ENCODE data around the gene CAMTA1.
A peak's percentile ranks its signal among the peaks of the same experiment; 100 is the strongest.

The CAMTA1 gene

DNA sequence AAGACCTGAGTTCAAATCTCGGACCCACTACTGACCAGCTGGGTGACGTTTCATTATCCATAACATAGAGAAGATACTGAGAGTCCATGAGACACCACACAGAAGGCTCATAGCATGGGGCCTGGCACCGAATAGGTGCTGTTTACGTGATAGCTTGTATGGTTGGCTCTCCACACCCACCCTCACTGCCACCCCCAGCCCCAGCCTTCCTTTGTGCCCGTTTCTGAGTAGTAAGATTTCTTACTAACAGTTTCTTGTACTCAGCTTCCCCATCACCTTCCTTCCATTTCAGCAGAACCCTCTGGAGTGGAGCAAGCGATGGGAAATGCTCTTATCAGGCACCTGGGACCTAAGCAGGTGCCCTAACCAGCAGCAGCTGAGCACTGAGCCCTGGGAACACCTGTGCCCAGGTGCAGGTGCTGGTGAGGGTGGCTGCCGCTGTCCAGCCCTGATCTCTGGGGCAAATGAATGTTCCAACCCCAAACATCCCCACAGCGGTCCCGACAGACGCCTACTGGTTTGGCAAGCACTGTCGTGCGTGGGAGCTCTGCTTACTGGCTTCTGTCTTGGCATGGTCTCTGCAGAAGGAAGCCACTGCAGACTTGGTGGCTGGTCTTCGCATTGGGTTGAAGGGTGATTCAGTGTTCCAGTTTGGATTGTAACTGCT lies 225.4 kb downstream of the CAMTA1 start:
- no peak for DNase-seq

DNA sequence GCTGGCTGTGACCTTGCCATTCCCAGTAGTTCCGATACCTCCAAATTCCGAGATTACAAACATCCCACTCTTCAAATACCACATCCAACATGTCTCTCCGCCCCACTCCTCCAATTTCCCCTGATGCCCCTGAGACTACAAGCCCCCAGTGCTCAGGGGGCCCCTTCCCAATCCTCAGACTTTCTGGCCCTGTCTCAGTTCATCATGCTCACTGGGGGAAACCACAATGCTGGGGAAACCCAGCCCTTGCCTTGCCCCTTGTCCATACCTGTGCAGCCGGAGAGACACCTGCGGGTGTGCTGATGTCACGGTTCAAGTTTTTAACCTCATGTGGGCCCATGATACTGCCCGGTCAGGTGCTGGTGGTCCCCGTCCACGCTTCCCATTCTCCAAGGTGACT lies 226.6 kb downstream of the CAMTA1 start:
- no peak for DNase-seq

DNA sequence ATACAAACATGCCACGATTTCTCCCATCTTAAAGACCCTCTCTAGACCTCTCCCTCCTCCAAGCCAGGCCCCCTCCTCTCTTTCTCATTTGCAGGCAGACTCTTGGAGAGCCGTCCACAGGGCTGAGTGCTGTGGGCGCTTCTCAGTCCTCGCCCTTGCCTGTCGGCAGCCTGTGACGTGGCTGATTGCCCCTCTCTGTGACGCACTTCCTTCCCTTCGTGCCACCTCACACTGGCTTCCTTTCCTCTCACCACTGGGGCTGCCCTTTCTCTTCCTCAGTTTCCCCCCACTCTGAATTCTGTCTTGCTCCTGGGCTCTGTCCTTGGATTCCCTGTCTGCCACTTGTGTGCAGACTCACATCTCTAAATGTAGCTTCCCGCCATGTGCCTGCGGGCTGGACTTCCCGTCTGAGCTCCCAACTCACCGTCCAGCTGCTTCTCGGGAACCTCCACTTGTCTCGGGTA lies 227.2 kb downstream of the CAMTA1 start:
- no peak for DNase-seq

DNA sequence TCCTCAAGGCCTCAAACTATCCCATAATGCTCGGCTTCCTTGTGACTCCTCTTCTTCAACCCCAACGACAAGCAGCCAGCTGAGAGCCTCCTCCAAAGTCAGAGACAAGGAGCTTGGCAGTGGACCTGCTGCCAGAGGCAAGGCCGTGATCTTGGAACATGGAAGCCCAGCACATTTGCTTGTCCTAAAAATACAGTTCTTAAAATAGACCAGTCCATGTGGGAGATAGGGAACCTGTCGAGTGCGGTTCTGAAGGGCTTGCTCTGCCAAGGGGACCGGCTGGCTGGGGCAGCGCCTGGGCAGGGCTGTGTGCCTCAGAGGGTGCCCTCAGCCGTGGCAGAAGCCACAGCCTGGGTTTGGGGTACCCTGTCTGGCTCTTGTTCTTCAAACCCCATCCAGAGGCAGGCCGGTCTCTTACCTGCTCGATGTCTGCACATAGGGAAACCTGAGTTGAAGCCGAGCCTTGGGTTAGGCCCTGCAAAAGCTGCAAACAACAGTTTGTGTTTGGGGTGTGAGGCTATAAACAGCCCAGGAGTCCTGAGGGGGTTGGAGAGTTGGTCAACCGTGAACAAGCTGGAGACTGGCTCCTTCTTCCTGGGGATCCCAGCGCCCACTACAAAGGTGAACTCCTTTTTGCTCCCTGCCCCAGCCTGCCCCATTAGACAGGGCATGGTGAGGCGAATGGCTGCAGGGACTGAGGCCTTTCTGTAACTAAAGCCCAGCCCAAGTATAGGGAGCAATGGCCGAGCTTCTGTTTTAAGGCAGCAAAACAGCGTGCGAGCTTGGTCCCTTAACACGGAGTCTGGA lies 228.8 kb downstream of the CAMTA1 start:
- no peak for DNase-seq

DNA sequence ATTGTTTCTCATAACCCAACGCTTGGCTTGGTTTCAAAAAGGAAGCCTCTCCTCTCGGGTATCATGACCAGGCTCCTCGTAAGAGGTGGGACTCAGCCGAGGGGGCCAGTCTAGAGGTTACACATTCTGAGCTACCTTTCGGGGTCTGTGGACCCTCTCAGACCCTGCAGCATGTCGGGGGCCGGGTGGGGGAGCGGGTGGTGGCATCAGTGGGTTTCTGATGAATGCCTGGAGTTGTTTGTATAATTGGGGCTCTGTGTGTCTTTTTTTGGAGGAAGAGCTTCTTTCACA lies 229.3 kb downstream of the CAMTA1 start:
- DNase-seq, result no peak

DNA sequence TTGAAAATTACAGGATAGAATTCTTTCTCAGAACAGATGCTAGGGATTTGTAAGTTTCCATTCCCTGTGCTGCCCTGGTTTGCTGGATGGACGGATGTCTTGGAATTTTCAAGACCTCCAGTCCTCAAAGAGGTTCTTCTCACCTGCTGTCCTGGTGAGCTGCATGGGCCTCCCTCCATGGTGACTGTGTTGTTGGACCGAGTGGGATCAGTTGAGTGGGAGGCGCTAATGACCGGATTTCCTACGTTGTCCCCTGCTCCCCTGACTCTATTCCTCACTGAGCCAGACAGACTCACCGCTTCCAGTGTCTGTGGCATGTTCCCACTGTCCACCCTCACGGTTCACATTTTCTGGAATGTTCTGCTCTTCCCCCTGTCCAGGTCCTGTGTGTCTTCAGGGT lies 229.8 kb downstream of the CAMTA1 start:
- DNase-seq, result no peak

DNA sequence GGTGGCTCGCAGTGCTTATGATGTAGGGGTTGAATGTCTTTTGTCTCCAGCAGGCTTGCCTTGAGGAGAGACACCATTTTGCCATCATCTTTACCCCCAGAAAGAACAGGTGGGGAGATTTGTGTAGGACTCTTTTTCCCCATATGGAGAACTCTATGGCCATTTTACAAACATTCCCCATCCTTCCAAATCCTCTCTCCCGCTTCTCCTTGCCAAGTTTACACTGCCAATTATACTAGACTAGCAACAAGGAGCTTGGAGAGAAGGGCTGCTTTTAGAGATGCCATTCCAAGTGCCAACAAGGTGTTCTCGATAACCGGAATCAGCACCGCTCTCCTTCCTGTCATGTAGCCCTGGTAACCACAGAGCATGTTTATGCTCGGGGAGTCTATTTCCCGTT lies 233.1 kb downstream of the CAMTA1 start:
- DNase-seq, result no peak

DNA sequence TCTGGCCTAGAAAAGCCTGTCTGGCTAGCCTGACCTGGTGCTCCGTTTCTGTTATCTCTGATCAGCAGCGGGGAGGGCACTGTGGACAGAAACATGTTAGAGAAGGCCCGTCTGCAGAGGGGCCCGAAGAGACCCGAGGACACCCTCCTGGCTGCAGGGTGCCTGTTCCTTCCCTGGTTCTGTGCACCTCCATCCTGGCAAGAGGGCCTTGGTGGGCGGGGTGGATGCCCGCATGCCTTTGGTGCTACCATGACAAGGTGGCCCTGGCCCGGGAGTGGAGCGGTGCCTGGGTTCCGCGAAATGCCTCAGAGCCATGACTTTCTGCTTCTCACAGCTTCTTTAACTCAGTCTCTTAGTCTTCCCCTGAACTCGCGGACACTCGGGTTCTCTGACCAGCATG lies 233.6 kb downstream of the CAMTA1 start:
- no peak for DNase-seq

DNA sequence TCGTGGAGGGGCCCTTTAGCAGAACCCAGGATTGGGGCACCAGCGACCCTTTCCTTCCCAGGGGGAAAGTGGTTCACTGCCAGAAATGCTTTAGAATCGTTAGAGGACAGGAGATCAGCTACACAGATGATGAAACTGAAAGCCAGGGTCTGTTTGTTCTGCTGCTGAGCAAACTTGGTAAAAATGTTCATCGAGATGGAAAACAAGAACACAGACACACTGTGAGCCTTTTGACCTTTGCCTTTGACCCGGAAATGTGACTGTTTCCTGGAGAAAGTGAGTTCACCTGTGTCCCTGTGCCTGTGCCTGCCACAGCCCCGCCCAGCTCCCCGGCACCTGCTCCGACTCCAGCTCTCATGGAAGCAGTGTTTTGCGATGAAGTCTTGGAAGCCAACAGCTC lies 234.3 kb downstream of the CAMTA1 start:
- DNase-seq, result no peak

DNA sequence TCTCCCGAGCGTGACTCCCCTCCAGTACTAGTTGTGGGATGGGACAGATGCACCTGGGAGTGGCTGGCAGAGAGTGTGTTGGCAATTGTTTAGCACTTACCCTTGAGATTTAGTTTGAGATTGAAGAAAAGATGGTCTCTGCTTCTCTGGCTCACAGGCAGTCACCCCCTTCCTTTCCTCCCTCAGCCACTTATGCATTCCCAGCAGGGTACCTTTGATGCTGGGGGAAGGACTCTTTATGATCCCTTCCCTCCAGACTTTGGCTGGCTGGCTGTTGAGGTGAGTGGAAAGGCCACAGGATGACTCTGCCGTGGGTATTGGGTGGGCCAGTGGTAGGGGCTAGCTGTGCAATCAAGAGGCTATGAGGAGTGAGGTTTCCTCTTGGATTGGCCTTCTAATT lies 236.8 kb downstream of the CAMTA1 start:
- DNase-seq, result no peak

DNA sequence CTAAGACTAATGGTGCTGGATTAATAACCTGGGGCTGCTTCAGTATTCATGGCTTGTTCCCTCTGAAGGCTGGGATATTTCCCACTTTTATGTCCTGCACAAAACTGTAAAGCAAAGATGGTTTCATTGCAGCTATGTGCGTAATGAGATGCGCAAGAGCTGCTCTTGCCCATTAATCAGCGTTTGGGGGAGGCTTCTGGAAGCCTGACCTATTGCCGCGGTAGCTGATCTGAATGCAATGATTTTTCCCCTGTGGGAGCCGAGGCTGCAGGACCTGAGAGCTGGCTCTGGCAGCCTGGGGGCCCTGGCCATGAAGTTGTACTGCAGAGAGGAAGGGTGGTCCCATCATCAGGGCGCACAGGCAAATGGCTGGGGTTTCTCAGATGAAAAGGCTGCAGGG lies 239.8 kb downstream of the CAMTA1 start:
- DNase-seq, result no peak

DNA sequence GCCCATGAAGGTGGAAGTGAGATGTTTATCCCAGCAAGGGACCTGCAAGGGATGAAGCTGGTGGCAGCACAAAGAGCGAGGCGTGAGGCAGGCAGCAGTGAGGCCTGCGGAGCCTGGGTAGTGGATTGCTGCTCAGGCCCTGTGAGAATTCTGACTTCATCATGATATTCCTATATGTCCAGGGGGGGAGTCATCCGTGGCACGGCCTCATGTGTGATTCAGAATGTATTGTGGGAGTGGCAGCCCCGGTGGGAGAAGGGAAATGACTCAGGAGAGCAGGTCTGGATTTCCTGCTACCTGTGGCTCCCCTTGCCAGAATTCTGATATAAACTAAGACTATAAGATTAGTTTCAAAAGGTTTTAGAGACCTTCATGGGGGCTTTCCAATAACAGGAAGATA lies 240.9 kb downstream of the CAMTA1 start:
- DNase-seq, result no peak

DNA sequence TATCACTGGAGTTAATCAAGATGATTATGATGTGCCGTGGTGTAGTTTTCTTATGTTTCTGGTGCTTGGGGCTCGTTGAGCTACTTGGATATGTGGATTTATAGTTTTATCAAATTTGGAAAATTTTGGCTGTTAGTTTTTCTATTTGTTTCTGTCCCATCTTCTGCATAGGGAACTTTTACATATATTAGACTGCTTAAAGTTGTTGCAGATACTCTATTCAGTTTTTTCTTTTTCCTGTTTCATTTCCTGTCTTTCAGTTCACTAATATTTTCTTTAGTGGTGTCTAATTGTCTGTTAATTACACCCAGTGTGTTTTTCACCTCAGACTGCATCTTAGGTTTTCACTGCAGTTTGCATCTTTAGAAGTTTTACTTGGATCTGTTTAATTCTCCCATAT lies 247.7 kb downstream of the CAMTA1 start:
- no peak for DNase-seq

DNA sequence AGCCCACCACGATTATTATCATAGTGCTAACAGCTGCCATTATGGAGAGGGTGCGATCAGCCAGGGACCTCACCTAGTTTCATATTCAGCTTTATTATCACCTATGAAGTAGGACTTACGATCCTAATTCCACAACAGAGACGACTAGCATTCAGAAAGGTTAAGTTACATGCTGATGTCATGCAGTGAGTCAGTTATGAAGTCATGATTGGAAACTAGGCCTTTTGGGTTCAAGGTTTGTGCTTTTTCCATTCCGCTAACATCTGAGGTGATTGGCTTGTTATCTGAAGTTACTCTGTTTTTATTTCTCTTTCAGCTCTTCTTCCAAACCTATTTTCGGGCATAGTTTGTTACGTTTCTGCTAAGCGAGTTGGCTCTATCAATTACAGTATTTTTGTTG lies 251.1 kb downstream of the CAMTA1 start:
- no peak for DNase-seq

DNA sequence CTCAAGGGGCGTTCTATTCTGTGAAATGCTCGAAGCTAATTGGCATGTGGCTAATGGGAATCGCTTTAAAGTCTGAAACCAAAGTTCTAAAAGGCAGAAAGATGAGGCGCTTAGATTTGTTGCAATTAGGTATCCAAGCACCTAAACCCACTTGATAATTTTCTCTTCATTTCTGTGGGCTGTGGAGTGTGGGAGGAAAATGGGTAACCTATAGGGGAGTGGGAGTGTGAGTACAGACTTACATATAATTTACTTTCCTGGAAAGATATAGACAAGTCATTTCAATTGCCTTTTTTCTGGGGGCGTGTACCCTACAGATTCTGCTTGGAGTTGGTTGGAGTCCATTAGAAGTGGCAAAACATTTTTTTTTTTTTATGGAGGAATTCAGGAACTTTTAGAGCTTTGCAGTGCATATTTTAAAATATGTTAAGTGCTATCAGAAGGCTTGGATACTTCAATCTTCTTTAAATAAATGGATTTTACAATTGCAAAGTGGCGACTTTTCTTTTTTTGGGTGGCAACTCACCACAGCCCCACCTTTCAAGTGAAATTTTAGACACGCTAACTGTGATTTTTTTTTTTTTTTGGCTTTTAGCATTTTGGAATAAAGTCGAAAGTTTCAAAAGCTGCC lies 254.5 kb downstream of the CAMTA1 start:
- no peak for DNase-seq

DNA sequence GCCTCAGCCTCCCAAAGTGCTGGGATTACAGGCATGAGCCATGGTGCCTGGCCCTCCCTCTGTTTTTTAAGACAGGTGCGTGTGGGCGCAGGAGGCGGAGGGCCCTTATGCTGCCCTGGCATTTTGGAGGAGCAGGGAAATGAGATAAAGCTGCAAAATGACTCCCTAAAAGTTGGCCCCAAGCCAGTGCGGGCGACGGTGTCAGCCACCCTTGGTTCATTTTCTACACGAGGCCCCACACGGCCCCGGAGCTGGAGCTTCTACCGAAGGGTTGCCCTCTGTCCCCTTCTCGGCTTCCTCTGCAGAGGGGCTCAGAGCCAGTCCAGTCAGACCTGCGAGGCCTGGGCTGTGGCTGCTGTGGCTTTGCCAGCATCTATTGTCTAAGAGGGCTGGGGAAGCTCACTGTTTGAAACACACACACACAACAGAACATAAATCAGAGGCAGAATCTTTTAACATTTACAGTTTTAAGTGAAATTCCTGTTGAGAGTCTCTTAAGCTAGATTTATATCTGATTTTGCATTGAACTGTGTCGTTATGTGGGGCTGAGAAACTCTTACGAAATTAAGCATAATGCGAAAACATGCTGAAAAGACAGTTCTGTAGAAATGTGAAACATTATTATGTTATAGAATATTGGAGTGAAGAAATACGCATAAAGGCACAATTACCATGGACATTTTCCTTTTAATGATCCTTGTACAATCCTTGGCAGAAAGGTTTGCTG lies 255.9 kb downstream of the CAMTA1 start:
- no peak for DNase-seq

DNA sequence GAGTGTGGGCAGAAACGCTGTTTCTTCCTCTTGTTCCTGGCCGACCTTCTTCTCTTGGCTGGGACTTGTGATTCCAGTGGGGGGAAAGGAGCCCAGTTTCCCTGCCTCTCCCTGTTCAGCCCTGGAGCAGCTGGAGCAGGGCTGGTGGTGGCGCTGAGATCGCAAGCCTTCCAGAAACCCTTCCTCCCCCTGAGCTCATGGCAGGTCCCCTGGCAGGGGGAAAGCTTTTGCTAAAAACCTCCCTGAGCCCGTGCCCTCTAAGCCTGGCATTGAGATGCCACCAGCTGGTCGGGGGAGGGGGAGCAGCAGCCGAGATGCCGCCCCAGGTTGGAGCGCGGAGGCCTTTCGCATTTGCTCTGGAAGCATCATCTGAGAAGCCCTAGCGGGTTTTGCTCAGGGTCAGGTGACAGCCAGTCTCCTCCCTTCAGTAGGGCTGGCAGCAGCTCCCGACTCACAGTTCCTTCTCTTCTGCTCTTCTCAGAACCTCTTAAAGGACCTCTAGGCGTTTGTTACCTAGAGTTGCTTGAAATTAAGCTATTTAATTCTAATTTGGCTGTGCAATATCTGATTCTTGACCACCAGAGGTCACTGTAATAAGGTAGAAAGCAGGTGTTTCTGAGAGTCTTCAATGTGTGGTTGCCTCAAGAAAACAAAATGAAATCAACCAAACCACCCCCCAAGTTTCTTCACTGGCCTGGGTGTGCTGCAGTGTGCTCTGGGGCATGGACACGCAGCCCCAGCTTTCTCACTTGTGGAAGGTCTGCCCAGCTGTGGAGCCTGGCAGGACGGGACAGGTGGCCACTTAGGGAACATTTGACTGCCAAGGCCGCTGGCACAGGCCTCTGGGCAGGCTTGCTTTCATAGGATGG lies 257.3 kb downstream of the CAMTA1 start:
- DNase-seq, result peak; percentile 42

DNA sequence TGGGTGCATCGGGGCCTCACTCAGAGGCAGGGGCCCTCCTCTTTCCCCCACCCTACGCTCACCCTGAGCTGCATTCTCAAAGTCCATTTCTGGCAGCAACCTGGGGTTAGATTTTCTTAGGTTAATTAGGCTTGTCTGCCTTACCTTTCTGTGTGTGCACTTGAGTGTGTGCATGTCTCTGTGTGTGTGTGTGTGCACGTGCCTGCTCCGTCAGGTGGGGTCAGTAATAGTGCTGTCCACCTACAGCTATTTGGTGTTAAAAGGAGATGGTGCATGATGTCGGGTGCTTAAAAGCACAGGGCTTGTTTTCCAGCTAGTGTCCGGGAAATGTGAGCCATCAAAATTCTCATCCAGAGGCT lies 257.9 kb downstream of the CAMTA1 start:
- DNase-seq, result no peak

DNA sequence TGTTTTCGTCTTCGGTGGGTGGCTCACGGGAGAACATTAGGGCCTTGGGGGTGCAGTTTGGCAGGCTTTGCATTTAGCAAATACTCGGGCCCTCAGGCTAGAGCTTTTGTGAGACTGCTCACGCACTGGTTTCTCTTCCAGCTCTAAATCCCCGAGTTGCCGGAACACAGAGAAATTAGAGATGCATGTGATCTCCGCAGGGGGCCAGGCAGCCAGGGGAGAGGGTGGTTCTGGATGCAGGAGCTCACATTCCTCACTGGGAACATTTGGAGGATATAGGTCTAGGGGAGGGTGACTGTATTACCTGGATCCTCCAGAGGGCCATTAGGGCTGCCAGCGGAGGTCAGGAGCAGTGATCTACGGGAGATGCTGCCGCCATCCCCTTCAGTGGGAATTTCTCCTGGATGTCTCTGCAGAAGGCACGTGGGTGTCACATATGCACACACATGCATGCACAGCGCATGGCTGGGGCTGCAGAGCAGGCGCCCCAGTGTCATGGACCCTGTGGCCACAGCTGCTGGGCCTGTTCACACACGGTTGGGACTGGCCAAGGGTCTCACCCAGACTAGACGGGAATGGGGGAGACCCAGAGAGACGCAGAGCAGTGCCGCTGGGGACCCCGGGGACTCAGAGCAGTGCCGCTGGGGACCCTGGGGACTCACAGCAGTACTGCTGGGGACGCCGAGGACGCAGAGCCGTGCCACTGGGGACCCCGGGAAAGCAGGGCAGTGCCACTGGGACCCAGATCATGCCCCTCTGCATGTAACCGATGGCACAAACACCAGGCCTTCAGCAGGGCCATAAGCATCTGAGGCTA lies 258.7 kb downstream of the CAMTA1 start:
- DNase-seq, result no peak

DNA sequence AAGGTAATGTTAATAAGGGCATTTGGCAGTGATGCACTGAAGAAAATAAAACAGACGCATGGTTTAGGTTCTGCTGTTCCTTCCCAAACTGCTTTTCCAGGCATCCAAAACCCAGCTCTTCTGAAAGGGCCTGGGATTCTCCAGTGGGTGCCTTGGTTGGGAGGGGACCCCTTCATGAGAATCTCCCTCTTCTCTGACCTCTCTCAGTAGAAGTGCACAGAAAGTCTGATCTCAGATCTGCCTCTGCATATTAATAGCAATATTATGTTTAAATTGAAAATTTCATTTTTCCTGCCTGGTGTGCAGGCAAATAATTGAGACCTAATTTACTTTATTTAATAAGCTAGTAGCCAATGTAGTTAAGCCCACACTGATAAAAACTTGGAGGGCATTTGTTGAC lies 260.6 kb downstream of the CAMTA1 start:
- DNase-seq, result no peak

DNA sequence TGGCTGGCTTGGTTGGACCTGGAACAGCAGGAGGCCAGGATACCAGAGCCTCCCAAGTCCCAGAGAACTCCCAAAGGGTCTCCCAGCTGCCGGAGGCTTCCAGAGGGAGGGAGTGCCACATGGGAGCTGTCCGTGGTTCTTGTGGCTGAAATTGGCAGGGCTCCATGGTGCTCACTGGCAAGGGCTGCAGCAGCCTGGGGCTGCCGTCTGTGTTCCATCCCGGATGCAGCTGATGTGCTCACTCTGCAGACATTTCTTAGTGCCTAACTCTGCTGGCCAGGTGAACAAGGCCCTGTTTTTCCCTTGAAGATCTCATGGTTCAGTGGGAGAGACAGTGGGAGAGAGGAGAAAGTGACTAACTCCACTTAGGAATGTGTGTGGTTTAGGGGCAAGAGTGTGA lies 261.1 kb downstream of the CAMTA1 start:
- no peak for DNase-seq

DNA sequence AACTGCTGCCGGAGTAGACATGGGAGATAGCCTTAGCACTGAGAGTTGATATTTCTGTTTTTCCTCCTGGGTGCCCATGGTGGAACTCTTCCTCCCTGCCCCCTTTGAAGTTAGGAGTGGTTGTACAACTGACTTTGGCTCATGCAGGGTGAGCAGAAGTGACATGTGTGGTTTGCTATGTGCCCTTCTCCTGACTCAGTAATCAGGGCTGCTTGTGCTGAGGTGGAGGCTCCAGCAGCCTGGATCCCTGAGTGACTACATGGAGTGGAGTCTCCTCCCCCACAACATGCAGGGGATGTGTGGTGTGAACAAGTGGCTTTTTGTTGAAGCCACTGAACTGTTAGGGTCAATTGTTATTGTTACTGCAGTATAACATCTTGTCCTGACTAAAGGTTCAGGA lies 261.6 kb downstream of the CAMTA1 start:
- no peak for DNase-seq

Data from NCI-H1105 treated with DMSO at 0.1 percent for 48 hours (cell line).